DMS53 treated with DMSO at 0.1 percent for 48 hours (cell line): ENCODE results near the gene TAF8.

Source experiments
- DNase-seq: peaks from one replicate; lab custom pipeline; 2025; ENCODE audit not compliant: unreplicated experiment; lab: John Stamatoyannopoulos, UW

The TAF8 gene

GRCh38 chr6:42095094-42095493 lies 44.8 kb downstream of the TAF8 start:
- DNase-seq, result no peak

GRCh38 chr6:42095776-42096541 lies 45.6 kb downstream of the TAF8 start:
- no peak for DNase-seq

- DNase-seq, result no peak
Observed at GRCh38 chr6:42099340-42100028, 49.2 kb downstream of the TAF8 start.

- DNase-seq, result no peak
Observed at GRCh38 chr6:42100029-42100901, 49.9 kb downstream of the TAF8 start.

GRCh38 chr6:42101186-42101657 lies 50.9 kb downstream of the TAF8 start:
- no peak for DNase-seq

GRCh38 chr6:42103216-42103615 lies 52.9 kb downstream of the TAF8 start:
- no peak for DNase-seq

GRCh38 chr6:42103753-42104094 lies 53.4 kb downstream of the TAF8 start:
- no peak for DNase-seq

- DNase-seq, result no peak
Observed at GRCh38 chr6:42104095-42104803, 53.9 kb downstream of the TAF8 start.

GRCh38 chr6:42104804-42105125 lies 54.4 kb downstream of the TAF8 start:
- DNase-seq, result no peak

- DNase-seq, result no peak
Observed at GRCh38 chr6:42105156-42105648, 54.9 kb downstream of the TAF8 start.

- DNase-seq, result no peak
Observed at GRCh38 chr6:42105709-42106108, 55.4 kb downstream of the TAF8 start.

- no peak for DNase-seq
Observed at GRCh38 chr6:42106112-42107023, 56.0 kb downstream of the TAF8 start.

GRCh38 chr6:42108071-42108470 lies 57.7 kb downstream of the TAF8 start:
- no peak for DNase-seq

GRCh38 chr6:42110683-42111082 lies 60.4 kb downstream of the TAF8 start:
- DNase-seq, result no peak

- no peak for DNase-seq
Observed at GRCh38 chr6:42112351-42112750, 62.0 kb downstream of the TAF8 start.

- DNase-seq, result no peak
Observed at GRCh38 chr6:42113936-42114636, 63.8 kb downstream of the TAF8 start.

GRCh38 chr6:42117843-42118161 lies 67.5 kb downstream of the TAF8 start:
- DNase-seq, result no peak

- no peak for DNase-seq
Observed at GRCh38 chr6:42118162-42119001, 68.1 kb downstream of the TAF8 start.
